ENCODE results near the gene PGS1. TPM values are rescaled to one million over a fixed set of nuclear protein-coding genes. Genes with fewer than 3 reads are reported as not detected.

Gene PGS1
- total RNA-seq, 2 donors from 2014 or later: 52.0 to 98.4 TPM

- H3K4me3 ChIP-seq: no peak overlapping the region
- TF ChIP-seq, protein P1, sequence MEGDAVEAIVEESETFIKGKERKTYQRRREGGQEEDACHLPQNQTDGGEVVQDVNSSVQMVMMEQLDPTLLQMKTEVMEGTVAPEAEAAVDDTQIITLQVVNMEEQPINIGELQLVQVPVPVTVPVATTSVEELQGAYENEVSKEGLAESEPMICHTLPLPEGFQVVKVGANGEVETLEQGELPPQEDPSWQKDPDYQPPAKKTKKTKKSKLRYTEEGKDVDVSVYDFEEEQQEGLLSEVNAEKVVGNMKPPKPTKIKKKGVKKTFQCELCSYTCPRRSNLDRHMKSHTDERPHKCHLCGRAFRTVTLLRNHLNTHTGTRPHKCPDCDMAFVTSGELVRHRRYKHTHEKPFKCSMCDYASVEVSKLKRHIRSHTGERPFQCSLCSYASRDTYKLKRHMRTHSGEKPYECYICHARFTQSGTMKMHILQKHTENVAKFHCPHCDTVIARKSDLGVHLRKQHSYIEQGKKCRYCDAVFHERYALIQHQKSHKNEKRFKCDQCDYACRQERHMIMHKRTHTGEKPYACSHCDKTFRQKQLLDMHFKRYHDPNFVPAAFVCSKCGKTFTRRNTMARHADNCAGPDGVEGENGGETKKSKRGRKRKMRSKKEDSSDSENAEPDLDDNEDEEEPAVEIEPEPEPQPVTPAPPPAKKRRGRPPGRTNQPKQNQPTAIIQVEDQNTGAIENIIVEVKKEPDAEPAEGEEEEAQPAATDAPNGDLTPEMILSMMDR (IDR thresholded peaks at IDR 0.05): no peak
- no peak overlapping the region for H3K27ac ChIP-seq
- DNase-seq (ENCODE audit: low spot score): no peak
- ATAC-seq (ENCODE audit: insufficient number of reproducible peaks, low FRiP score, low read depth): no peak
- no peaks in the 10 kb centered on the region for H3K36me3 ChIP-seq
- peaks cover 3 to 18% of the 10 kb centered on the region in 2 donors for H3K4me1 ChIP-seq (ENCODE audit: control insufficient read depth in 1 of 2, low read depth in 2 of 2)
- no peaks in the 10 kb centered on the region for H3K27me3 ChIP-seq (replicated peaks; ENCODE audit: insufficient read depth)
- no peaks in the 10 kb centered on the region for H3K9me3 ChIP-seq
Measured at GRCh38 chr17:78367193-78367592, 11.3 kb upstream of the PGS1 start.

DNA sequence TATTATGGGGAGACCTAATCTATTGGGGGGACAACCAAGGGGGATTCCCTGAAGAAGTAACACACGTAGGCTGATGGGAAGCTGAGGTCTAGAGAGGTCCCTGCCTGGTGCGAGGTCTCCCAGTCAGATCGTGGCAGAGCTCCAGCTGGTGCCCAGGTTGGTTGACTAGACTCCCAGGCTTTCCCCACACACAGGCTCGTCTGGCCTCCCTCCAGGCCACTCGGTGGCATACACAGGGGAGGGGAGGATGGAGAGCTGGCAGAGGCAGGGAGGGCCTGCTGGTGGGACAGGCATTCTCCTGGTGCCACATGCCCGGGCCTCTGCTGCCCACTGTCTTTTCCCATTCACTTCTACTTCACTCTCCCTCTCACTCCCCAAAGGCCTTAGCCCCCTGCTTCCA, 10.1 kb upstream of the PGS1 start:
- Histone ChIP-seq H3K4me1 (ENCODE audit: control insufficient read depth in 1 of 2, low read depth in 2 of 2) (peaks cover 3 to 18% of the 10 kb centered on the region in 2 donors), H3K4me3 (no peak overlapping the region), H3K36me3 (no peaks in the 10 kb centered on the region), H3K27me3 (replicated peaks; ENCODE audit: insufficient read depth) (no peaks in the 10 kb centered on the region), H3K27ac (no peak overlapping the region), H3K9me3 (no peaks in the 10 kb centered on the region)
- no peak for ATAC-seq (ENCODE audit: insufficient number of reproducible peaks, low FRiP score, low read depth)
- DNase-seq (ENCODE audit: low spot score): no peak
- TF ChIP-seq, protein P1 (IDR thresholded peaks at IDR 0.05): no peak

- H3K27ac ChIP-seq: no peak overlapping the region
- no peaks in the 10 kb centered on the region for H3K27me3 ChIP-seq (replicated peaks; ENCODE audit: insufficient read depth)
- H3K9me3 ChIP-seq: no peaks in the 10 kb centered on the region
Measured at GRCh38 chr17:78368854-78369495, 9.5 kb upstream of the PGS1 start.

DNA sequence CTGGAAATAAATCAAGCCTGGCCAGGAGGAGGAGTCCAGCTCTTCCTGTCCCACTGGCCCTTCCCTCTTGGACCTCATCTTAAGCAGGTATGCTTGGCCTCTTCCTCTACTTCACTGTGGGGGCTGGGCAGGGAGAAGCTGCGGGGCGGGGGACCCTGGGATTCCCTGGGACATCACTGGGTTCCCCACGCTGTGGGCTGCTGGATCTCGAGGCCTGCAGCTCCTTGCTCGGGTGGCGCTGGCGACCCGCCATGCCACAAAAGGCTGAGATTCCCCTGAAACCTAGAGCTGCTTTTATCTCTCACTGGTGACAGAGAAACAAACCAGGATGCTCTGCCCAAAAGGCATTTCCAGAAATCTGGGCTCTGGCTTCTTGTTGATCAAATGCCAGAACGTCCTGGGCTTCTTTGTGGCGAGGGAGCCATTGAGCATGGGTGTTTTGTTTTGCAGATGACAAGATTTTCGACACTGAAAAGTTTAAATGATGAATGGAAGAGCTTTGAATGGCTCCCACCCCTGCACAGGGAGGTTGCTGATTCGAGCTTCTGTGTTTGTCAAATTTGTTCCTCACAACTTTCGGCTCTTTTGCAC, 8.6 kb upstream of the PGS1 start:
- Histone ChIP-seq H3K27ac (no peak overlapping the region), H3K4me1 (ENCODE audit: control insufficient read depth in 1 of 2, low read depth in 2 of 2) (peaks cover 3 to 21% of the 10 kb centered on the region in 2 donors), H3K4me3 (no peak overlapping the region), H3K36me3 (no peaks in the 10 kb centered on the region), H3K27me3 (replicated peaks; ENCODE audit: insufficient read depth) (no peaks in the 10 kb centered on the region), H3K9me3 (no peaks in the 10 kb centered on the region)
- TF ChIP-seq, protein P1 (IDR thresholded peaks at IDR 0.05): no peak
- ATAC-seq (ENCODE audit: insufficient number of reproducible peaks, low FRiP score, low read depth): no peak
- DNase-seq (ENCODE audit: low spot score): no peak

More at GRCh38 chr17:78368854-78369495, 9.5 kb upstream of the PGS1 start:
- Histone ChIP-seq H3K4me1 (ENCODE audit: control insufficient read depth in 1 of 2, low read depth in 2 of 2) (peaks cover 3 to 18% of the 10 kb centered on the region in 2 donors), H3K36me3 (no peaks in the 10 kb centered on the region), H3K4me3 (no peak overlapping the region)
- ATAC-seq (ENCODE audit: insufficient number of reproducible peaks, low FRiP score, low read depth) (no peak), DNase-seq (ENCODE audit: low spot score) (no peak)
- TF ChIP-seq, protein P1 (IDR thresholded peaks at IDR 0.05): no peak

DNA sequence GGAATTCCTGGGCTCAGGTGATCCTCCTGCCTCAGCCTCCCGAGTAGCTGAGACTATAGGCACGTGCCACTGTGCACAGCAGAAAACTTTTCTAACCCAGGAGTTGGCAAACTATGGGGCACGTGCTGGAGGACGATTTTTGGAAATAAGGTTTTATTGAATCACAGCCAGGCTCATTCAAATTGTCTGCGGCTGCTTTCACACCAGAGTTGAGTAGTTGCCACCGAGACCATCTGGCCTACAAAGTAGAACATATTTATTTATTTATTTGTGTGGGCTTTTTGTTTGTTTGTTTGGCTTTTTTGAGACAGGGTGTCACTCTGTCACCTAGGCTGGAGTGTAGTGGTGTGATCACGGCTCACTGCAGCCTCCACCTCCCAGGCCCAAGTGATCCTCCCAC, 7.4 kb upstream of the PGS1 start:
- DNase-seq (ENCODE audit: low spot score): no peak
- Histone ChIP-seq H3K9me3 (no peaks in the 10 kb centered on the region), H3K4me1 (ENCODE audit: control insufficient read depth in 1 of 2, low read depth in 2 of 2) (peaks cover 5 to 21% of the 10 kb centered on the region in 2 donors), H3K36me3 (no peaks in the 10 kb centered on the region), H3K27me3 (replicated peaks; ENCODE audit: insufficient read depth) (no peaks in the 10 kb centered on the region), H3K27ac (no peak overlapping the region), H3K4me3 (no peak overlapping the region)
- TF ChIP-seq, protein P1 (IDR thresholded peaks at IDR 0.05): no peak
- no peak for ATAC-seq (ENCODE audit: insufficient number of reproducible peaks, low FRiP score, low read depth)
